ENCODE results near the gene RUNX1. TPM values are rescaled to one million over a fixed set of nuclear protein-coding genes. Genes with fewer than 3 reads are reported as not detected.

The RUNX1 gene
- total RNA-seq, 1 donor from 2014 or later: 2.0 TPM

DNA sequence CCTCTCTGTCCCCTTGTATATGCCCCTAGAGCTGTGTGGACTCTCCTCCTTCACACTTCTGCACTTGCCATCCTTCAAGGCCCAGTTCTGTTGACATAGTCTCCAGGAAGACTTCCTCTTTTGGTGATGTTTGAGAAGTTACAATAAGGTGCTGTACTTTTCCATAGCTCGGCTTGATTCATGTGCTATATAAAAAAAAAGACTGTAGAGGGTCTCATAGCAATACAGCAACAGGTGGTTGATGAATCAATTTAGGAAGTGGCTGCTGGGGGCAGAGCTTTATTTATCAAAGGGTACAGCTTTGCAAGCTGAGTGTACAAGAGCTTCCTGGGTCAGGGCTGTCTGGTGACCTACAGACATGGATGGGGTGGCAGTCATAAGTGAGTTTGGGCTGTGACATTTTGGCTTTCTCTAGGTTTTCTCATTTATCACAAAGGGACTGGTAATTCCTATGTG, 102.7 kb downstream of the RUNX1 start:
- no peak for DNase-seq

DNA sequence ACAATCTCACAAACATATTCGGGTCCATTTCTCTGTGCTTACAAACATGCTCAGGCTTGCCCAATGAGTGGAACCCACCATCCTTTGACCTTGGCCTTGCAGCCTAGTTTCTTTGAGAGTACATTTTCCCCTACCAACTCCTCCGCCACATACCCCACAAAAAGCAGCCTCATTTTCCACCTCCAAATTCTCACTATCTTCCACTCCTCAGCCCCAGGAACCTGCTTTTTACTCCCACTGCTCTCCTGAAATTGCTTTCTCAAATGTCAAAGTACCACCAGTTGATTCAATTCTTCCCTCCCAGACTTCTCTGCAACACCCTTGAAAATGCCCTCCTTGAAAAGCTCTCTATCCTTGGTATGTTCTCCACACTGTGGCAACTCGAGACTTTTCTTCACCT, 103.8 kb downstream of the RUNX1 start:
- no peak for DNase-seq

DNA sequence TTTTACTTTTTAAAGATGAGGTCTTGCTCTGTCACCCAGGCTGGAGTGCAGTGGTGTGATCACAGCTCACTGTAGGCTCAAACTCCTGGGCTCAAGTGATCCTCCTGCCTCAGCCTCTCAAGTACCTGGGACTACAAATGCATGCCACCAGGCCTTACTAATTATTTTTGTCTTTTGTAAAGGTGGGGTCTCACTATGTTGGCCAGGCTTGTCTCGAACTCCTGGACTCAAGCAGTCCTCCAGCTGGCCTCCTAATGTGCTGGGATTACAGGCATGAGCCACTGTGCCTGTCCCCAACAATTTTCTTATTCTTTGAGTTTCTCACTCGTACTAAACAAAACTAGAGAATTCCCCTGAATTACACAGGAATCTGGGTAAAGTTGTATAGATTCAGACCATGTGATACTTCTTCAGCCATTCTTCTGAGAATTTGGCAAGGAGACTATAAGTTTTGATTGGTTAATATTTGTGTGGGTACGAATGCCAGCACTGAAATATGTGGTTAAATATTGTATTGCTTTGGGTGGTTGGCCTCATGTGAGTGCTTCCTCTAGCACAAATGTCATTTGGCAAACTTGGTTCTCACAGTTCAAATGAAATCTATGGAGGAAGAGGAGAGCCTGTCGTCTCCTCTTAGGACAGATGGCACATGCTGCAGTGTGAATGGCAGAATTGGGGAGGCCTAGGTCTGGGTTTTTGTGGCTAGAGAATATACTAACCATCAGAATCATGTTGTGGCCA, 104.9 kb downstream of the RUNX1 start:
- no peak for DNase-seq

DNA sequence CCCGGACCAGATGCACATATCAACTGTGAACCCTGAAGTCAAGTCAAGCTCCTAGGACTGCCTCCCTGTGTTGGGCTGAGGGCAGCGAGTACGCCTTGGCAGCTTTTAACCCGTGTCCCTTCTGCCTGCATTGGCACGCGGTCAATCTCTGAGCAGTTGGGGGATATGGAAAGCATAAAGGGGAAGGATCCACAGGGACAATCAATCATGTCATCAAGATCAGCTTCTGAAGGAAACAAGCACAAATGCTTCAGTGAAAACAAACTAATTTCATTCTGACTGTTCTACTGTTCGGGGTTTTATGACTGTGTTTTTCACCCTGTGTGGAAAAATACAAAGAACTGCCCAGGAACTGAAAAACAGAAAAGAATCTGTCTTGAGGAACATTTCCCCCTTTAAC, 106.2 kb downstream of the RUNX1 start:
- no peak for DNase-seq

DNA sequence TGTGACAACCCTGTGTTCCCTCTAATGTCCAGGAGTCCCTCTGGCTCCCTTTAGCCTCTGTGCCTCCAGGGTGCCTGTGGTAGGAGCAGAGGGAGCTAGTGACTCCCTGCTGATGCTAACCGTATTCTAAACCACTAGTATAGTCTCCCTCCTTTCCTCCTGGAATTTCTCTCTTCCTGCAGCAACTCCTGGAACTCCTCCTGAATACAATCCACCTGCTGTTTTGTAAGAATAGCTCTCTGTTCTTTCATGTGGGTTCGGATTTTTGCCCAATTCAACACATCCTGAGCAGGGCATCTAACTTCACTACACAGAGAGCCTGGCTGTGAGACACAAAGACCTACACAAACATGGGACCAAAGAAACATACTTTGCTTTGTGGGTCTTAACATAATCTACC, 107.9 kb downstream of the RUNX1 start:
- DNase-seq: no peak

DNA sequence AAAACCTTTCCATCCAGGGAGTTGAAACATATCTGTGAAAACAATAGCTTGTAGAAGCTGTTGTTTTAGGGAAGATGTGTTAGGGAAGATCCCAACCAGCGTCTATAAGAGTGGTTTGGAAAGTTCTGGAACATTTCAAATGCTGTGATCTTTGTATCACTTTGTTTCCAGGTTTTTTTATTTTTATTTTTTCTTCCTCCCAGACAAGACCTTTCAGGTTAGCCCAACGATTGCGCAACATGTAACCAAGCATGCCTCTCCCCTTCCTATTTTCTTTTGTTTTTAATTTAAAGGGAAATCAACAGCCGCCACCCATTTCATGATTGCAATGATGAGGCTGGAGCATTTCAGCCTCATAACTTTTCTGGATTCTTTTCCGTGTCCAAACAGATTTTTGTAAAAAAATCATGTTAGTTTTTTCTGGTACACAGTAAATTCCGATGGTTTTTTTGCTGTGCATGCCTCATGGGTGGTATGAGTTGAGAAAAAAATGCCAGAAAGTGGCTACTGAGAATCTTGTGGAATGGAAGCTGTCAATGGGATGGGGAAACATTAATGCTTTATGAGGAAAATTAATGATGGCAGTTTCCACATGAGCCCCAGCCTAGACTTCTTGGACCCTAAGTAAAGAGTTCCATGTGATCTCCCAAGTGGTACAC, 109.3 kb downstream of the RUNX1 start:
- DNase-seq: no peak

DNA sequence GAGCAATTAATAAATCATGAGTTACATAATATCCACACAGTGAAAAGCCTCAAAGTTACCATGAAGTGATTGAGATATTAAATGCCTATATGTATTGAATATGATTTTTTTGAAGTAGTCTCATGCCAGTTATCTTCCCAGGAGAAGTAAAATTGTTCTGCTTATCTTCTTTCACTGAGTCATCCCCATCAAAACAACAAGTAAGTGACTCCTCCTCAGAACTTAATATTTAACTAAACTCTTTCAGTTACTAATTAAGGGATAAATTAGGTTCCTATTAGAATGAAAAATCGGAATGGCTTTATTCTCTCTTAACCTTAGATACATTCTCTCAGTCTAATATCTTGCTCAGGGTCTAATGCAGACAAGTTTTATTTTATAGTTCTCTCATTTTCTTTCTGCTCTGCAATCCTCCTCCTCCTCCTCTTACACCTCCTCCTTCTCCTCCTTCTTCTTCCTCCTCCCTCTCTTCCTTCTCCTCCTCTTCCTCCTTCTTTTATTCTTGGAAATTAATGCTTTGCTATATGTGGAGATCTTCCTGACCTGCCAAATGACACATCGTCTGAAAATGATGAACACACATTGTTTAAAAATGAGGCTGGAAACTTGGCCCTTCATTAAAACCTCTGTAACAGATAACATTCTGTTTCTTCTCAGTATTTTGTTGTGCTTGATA, 110.9 kb downstream of the RUNX1 start:
- DNase-seq: no peak

DNA sequence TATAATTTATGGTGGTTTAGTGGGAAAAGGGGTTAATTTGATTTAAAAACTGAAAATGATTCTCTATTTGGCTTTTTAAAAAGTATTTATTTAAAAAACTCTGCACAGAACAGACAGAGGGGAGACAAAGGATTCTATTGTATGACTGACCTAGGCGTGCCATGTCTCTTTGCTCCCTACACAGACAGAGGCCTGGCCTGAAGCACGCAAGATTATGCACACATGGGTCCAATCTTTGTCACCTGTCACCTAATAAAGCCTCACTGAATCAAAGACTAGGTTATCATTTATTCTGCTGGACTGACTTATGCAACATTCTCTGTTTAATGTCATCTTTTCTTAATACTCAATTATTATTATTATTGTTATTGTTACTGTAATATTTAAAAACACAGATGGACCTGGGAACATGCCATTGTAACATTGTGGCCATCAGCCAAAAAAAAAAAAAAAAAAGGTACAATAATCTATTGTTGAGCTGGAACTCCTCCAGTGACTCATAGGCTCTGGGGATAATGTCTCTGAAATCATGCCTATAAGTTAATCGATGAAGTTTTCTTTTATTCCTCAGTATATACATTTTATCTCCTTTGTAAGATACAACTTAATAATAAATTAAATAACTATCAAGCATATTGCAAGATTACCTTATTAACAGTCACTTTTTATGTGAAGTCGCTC, 112.1 kb downstream of the RUNX1 start:
- DNase-seq: no peak

DNA sequence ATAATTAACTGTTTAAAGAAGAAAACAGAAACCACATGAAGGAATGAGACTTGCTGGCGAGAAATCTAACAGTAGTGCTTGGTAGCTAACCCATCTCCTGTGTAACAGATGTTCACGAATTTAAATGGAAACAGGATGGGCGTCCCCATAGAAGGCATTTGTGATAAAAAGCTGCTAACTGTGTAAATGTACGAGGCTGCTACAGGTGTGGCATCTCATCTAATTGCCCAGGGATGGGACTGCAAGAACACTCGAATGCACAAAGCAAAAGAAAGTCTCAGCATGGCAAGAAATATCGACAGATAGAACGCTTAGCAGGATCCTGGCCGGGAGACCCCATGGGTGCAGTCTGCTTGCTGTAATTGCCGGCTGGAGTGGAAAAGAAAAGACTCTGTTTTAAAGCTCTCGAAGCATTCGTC, 112.7 kb downstream of the RUNX1 start:
- no peak for DNase-seq

DNA sequence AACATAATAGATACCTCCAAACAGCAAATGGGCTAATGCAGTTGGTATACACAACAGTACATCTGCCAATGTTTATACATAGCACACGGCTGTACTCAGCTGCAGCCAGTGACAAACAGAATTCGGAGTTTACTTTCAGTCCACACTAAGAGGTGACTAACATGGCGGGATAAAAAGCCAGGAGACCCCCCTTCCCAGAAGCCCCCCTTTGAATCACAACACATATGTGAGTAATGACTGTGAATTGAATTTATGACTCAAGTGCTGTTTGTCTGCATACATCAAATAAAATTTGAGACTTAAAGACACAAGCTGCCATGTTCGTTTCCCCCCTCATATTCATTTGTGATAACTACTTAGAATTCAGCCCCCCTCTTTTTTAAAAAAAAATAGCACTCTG, 113.2 kb downstream of the RUNX1 start:
- DNase-seq: no peak

DNA sequence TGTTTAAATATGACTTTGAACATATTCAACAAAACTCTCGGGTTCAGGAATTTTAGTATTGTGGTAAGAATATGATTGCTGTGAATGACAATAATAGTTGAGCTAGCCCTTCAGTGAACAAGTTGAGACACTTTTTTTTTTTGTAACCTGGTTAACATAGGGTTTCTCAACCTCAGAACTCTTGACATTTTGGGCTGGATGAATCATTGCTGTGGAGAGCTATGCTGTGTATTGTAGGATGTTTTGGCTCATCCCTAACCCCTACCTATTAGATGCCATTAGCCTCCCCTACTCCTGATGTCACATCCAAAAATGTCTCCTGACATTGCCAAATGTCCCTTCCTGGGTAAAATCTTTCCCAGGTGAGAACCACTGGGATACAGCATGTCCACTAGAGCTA, 113.7 kb downstream of the RUNX1 start:
- DNase-seq: no peak

DNA sequence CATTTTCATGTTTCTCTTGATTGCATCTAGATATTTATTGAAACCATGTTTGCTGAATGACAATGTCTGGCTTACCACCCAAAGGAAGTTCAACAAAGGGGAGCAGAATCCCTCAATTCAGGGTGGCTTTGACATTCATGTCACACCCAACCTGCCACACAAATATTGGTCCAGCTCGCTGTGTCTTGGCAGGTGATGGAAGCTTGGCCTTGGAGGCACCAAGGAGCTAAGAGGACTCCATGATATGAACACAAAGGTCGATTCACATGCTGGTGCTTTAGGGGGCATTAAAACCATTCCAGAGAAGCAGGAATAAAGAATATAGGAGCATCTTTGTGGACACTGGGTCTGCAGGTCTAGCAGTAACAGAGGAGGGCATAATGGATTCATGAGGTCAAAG, 114.8 kb downstream of the RUNX1 start:
- DNase-seq: no peak

DNA sequence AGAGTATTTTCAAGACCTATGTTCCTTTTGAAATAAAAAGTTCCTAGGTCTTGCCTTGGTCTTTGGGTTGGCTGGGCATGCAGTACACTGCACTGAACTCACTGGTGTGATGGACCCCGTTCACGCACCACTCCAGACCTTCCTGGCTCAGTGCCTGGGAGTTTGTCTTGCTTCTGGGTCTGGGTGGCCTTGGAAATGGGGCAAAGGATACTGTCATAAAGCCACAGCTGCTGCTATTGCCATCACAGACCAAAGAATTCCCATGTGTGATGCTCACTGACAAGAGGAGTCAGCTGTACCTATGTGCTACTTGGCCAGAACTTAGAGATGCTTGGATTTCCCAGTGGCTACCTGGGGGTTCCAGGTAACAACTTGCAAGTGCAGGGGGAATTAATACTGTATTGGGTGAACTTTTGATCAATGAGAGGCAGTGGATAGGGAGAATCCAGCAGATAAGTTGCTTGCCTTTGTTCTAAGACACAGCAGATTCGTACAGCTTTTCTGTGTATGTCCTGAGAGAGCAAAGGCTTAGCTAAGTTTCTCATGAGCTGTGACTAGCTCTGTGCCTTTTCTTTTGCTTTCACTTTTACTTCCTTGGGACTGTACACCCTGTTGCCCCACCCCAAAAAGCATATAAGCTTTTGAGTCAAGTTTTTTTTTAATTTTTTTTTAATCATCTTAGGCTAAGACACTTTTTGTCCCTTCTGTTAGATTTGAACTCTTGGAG, 115.3 kb downstream of the RUNX1 start:
- no peak for DNase-seq

DNA sequence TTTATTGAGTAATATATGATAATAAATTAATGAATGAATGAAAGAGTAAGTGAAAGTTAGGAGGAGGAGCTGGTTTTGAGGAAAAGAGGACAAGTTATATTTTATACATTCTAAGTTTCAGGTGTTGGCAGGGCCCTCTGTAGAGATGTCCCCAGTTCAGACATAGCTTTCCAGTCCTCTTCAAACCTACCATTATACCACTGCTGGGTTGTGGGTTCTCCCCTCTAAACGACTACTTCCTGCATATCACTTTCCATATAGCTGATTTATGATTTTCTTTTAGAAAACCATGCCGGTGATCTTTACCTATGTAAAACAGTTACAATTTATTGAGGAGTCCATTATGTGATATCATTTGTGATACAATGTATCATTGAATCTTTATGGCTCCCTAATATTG, 116.9 kb downstream of the RUNX1 start:
- no peak for DNase-seq

DNA sequence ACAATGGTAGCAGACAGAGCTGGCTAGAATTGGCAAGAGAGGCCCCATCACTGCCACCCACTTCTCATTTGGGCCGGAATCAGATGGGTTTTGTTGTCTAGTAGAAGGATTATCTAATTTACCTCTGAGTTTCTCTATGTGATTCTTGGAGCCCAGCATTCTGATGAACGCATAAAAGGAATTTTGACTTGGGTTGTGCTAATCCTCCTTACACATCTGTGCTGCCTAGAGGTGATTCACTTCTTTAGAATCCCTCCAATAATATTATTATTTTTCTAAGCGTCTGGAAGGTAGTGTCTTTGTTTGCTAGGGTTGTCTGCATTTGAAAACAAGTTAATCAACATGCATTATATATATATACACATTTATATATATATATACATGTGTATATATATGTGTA, 118.1 kb downstream of the RUNX1 start:
- no peak for DNase-seq

DNA sequence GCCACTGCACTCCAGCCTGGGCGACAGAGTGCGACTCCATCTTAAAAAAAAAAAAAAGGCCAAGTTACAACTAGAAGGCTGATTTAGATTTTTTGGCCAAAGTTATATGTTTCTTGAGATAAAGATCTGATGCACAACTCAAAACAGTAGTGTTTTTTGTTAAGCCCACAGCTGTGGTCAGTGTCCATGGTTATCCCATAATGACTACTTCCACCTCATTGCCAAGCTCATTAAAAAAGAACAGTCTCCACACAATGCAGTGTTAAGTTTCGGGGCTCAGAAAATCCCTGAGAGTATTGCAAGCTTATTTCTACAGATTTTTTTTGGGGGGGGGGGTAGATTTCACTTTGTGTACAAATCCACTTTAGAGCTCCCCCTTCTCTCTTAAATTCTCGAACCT, 120.5 kb downstream of the RUNX1 start:
- no peak for DNase-seq

DNA sequence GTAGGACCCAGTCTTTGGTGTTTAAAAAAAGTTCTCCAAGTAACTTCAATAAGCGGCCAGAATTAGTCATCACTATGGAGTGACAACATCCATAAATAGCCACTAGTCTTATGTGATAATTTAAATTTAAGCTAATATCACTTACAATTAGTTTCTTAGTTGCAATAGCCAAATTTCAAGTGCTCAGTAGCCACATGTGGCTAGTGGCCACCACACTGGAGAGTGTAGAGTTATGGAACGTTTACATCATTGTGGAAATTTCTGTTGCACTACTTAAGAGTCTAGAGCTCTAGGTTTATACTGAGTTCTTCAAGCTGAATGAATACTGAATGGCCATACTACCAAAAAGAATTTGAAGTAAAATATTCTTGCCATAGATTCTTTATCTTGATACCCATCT, 121.1 kb downstream of the RUNX1 start:
- DNase-seq: no peak

DNA sequence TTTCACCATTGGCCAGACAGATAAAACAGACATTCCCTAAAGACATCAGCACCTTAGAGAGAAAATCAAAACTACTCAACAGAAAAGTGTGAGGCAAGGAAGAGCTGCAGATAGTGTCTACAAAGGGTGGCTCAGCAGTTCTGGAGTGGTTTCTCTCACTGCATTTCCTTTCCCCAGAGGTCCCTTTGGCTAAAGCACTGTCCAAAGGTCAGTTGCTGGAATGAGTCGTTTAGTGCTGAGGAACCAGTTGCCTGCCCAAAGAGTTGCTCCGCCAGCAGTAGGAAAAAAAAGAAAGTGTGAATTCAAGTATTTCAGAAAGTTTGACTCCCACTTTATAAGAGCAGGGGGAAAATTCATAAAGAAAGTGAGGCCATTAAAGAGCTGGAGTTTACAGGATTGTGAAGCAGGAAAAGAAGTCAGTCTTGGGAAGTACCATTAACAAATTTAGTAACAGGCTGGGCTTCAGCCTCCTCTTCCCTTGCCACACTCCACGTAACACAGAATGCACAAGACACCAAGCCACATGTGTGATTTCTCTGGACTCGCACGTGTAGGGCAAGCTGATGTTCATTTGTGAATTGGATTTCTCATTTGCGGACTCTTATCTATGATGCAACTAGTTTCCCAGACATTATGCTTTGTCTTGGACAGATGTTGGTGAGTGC, 122.2 kb downstream of the RUNX1 start:
- no peak for DNase-seq

DNA sequence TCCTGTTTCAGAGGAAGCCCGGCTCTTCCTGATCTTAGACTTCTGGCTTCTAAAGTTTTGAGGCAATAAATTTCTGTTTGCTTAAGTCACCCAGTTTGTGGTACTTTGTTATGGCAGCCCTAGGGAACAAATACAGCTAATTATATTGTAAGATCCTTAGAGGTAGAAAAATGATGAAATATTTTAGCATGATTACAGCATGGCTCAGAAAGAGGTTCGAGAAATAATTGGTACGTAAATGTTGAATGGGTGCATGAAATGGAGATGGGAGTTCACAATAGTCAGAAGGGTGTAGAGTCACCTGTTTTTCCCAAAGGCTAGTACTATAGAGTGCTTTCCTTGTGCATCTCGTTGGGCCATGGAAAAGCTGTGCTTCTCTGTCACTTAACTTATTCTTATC, 123.5 kb downstream of the RUNX1 start:
- no peak for DNase-seq

DNA sequence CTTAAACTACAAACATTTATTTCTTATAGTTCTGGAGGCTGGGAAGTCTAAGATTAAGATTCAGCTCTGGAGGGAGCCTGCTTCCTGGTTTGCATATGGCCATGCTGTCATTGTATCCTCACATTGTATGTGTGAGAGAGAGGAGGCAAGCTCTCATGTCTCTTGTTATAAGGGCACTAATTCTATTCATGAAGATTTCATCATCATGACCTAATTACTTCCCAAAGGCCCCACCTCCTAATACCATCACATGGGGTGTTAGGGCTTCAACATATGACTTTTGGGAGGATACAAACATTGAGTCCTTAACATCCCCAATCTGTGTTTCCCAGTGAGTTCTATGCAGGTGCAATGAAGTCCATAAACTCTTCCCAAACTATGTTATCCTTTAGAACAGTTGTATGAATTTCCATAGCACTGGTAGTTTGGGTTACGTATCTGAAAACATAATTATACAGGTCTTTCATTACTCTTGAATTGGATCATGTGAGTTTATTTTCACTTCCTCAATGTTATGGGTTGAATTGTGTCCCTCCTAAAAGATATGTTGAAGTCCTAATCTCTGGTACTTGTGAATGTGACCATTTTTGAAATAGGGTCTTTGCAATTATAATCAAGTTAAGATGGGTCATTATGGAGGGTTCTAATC, 124.2 kb downstream of the RUNX1 start:
- no peak for DNase-seq

DNA sequence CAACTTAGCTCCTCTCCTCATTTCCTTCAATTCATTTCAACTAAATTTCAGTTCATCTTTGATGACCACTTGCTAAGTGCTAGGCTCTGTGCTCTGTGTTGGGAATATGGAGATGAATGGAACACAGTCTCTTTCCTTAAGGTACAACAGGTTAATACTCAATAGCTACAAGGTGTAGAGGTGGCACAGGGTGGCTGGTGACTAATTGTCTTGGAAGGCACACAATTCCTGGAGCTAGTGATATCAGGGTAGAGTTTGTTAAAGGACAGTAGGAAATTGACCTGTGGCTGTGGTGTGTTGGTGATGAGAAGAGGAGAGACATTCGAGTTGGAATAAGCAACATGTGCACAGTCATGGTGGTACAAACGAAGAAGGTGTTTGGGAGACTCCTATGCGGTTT, 124.9 kb downstream of the RUNX1 start:
- DNase-seq: no peak
